Stimulated activated CD4-positive, alpha-beta T cell treated with anti-CD3 and anti-CD28 coated beads, Interleukin-12 subunit alpha, Interleukin-12 subunit beta, amount 100 ng/mL, for 24 hours (primary cell): ENCODE data around the gene RAB11FIP3.

Experiments used
- DNase-seq, 2 experiments: peaks; one replicate each; pipeline ENCODE4 v3.0.0-alpha.2; 2020; ENCODE audit warnings: low read depth in 2 of 2

The RAB11FIP3 gene

GRCh38 chr16:530111-530817, 104.8 kb downstream of the RAB11FIP3 start:
- no peak for DNase-seq

GRCh38 chr16:531494-532125, 106.2 kb downstream of the RAB11FIP3 start:
- DNase-seq: no peak

- no peak for DNase-seq
Measured at GRCh38 chr16:533391-534123, 108.1 kb downstream of the RAB11FIP3 start.

GRCh38 chr16:534135-534534, 108.7 kb downstream of the RAB11FIP3 start:
- DNase-seq: no peak

GRCh38 chr16:534856-535445, 109.5 kb downstream of the RAB11FIP3 start:
- no peak for DNase-seq

GRCh38 chr16:535446-536405, 110.3 kb downstream of the RAB11FIP3 start:
- DNase-seq: no peak

GRCh38 chr16:536746-537145, 111.3 kb downstream of the RAB11FIP3 start:
- no peak for DNase-seq

- DNase-seq: no peak
Measured at GRCh38 chr16:537415-538335, 112.2 kb downstream of the RAB11FIP3 start.

- no peak for DNase-seq
Measured at GRCh38 chr16:539901-540530, 114.6 kb downstream of the RAB11FIP3 start.

- DNase-seq: no peak
Measured at GRCh38 chr16:540645-541340, 115.3 kb downstream of the RAB11FIP3 start.

- no peak for DNase-seq
Measured at GRCh38 chr16:543301-544164, 118.1 kb downstream of the RAB11FIP3 start.

GRCh38 chr16:544517-544916, 119.1 kb downstream of the RAB11FIP3 start:
- DNase-seq: no peak

GRCh38 chr16:546909-547770, 121.7 kb downstream of the RAB11FIP3 start:
- peak in 1 of 2 experiments; percentile 42 for DNase-seq

GRCh38 chr16:548586-548985, 123.1 kb downstream of the RAB11FIP3 start:
- DNase-seq: no peak

GRCh38 chr16:549544-550263, 124.3 kb downstream of the RAB11FIP3 start:
- DNase-seq: no peak

- DNase-seq: no peak
Measured at GRCh38 chr16:551210-551609, 125.8 kb downstream of the RAB11FIP3 start.
